ENCODE data around the gene DMRT3. TPM values are rescaled to one million over a fixed set of nuclear protein-coding genes. Genes with fewer than 3 reads are reported as not detected.

Gene DMRT3
- total and polyA plus RNA-seq, 10 of the 15 experiments (the other 5 are each of a cell fraction or from before 2014, with no cell fraction given) = 0.06 to 0.11 TPM; not detected in 8

- in situ Hi-C loops (cut with MboI) = no loop called here
- TF ChIP-seq MYC (IDR thresholded peaks at IDR 0.05; ENCODE audit: insufficient read depth, insufficient read length, insufficient replicate concordance, low read length, severe bottlenecking) = no peak
- no peak for TF ChIP-seq EGR1 (IDR thresholded peaks at IDR 0.05; ENCODE audit: borderline replicate concordance in 1 of 2, low read depth in 2 of 2, low read length in 2 of 2)
- TF ChIP-seq PAX5 (IDR thresholded peaks at IDR 0.05; ENCODE audit: borderline replicate concordance, low read depth, low read length) = no peak
- TF ChIP-seq BMI1 (IDR thresholded peaks at IDR 0.05; ENCODE audit: borderline replicate concordance) = no peak
- no peak for TF ChIP-seq CHD4 (IDR thresholded peaks at IDR 0.05)
- TF ChIP-seq SMAD5 (IDR thresholded peaks at IDR 0.05; ENCODE audit: low read depth) = no peak
- TF ChIP-seq JUNB (IDR thresholded peaks at IDR 0.05) = no peak
- no peak for TF ChIP-seq TCF3 (IDR thresholded peaks at IDR 0.05; ENCODE audit: borderline replicate concordance, insufficient read depth, low read depth, low read length)
- TF ChIP-seq RUNX3 (IDR thresholded peaks at IDR 0.05; ENCODE audit: low read length) = no peak
- ChIA-PET POLR2A (interaction anchor here (0.6 kb wide), 1 partner anchor 287 kb away, joined by 5 read pairs; no protein-coding TSS in a partner anchor), SMC1A (ENCODE audit: uncharacterized antibody, unreplicated experiment) (interaction anchor here (1.0 to 1.6 kb wide), 3 partner anchors 12 to 397 kb away, joined by 3 to 5 read pairs (median 3); no protein-coding TSS in a partner anchor), RAD21 (ENCODE audit: unreplicated experiment) (interaction anchor here (0.9 kb wide), 1 partner anchor 213 kb away, joined by 3 read pairs; no protein-coding TSS in a partner anchor), CTCF (interaction anchor here (0.9 to 1.2 kb wide), 2 partner anchors 13 to 23 kb away, joined by 3 read pairs; no protein-coding TSS in a partner anchor)
- H3K9ac ChIP-seq (ENCODE audit: control insufficient read depth, insufficient read depth, low read length) = no peak overlapping the region
- H2AFZ ChIP-seq (ENCODE audit: control insufficient read depth, low read depth, low read length) = no peak overlapping the region
- DNase-seq (ENCODE audit: low read depth, low spot score) (no peak), FAIRE-seq (no peak), ATAC-seq (no peak)
- H4K20me1 ChIP-seq (ENCODE audit: control insufficient read depth, insufficient read depth) = no peaks in the 10 kb centered on the region
- no peaks in the 10 kb centered on the region for H3K36me3 ChIP-seq (ENCODE audit: control insufficient read depth in 2 of 2, insufficient read depth in 2 of 2, low read length in 1 of 2)
- no peaks in the 10 kb centered on the region for H3K79me2 ChIP-seq (ENCODE audit: control insufficient read depth, insufficient read depth, low read length)
- BruUV-seq (replicated peaks) = no TSS peak
- no peak overlapping the region for H3K4me2 ChIP-seq (ENCODE audit: control insufficient read depth, insufficient read depth)
- WGBS (ENCODE audit: insufficient coverage, insufficient replicate concordance, low lambda C conversion rate, missing lambda C conversion rate) = 33% methylated on average over 14 of the region's 14 CpGs
- H3K27me3 ChIP-seq (replicated peaks in 1 of 2; ENCODE audit: control insufficient read depth in 2 of 2, insufficient read depth in 2 of 2, low read length in 1 of 2) = no peaks in the 10 kb centered on the region
- no peaks in the 10 kb centered on the region for H3K4me1 ChIP-seq (ENCODE audit: control insufficient read depth, insufficient read depth, low read length)
- H3K27ac ChIP-seq (ENCODE audit: control insufficient read depth, insufficient read depth) = no peak overlapping the region
- no peaks in the 10 kb centered on the region for H3K9me3 ChIP-seq (replicated peaks; ENCODE audit: control insufficient read depth, insufficient read depth, low read length)
- H3K4me3 ChIP-seq = no peak overlapping the region
- intact Hi-C loops (cut with micrococcal nuclease; ENCODE audit: unreplicated experiment) = no loop called here
These were observed 55.6 kb downstream of the DMRT3 start for GRCh38 chr9:1031951-1032601.

All from GM12878 (cell line).